Parathyroid adenoma (tissue), 2 donors: ENCODE measurements around the gene HUWE1.

Source experiments
- H2AFZ ChIP-seq: fragments of 300-600 bp; sonication (generic); one replicate; pipeline ENCODE4 v1.7.0; 2017; ENCODE audit warnings: antibody characterized with exemption, mild to moderate bottlenecking
- H3K27ac ChIP-seq: fragments of 300-600 bp; sonication (generic); one replicate; pipeline ENCODE4 v1.7.0; 2017
- H3K27me3 ChIP-seq: fragments of 300-600 bp; sonication (generic); one replicate; pipeline ENCODE4 v1.7.0; 2017; ENCODE audit warnings: low read length; ENCODE audit not compliant: control insufficient read depth, insufficient read depth
- H3K36me3 ChIP-seq: fragments of 300-600 bp; sonication (generic); one replicate; pipeline ENCODE4 v1.7.0; 2017; ENCODE audit warnings: low read length; ENCODE audit not compliant: control insufficient read depth, insufficient read depth
- H3K4me1 ChIP-seq: fragments of 300-600 bp; sonication (generic); one replicate; pipeline ENCODE4 v1.7.0; 2017; ENCODE audit warnings: control low read depth
- H3K4me2 ChIP-seq: fragments of 300-600 bp; sonication (generic); one replicate; pipeline ENCODE4 v1.7.0; 2017; ENCODE audit warnings: low read length
- H3K4me3 ChIP-seq: fragments of 300-600 bp; sonication (generic); one replicate; pipeline ENCODE4 v1.7.0; 2017; ENCODE audit warnings: low read depth, low read length
- H3K79me2 ChIP-seq: fragments of 300-600 bp; sonication (generic); one replicate; pipeline ENCODE4 v1.7.0; 2017; ENCODE audit warnings: control low read depth
- H3K9ac ChIP-seq: fragments of 300-600 bp; sonication (generic); one replicate; pipeline ENCODE4 v1.7.0; 2017; ENCODE audit warnings: mild to moderate bottlenecking
- H3K9me3 ChIP-seq: fragments of 300-600 bp; sonication (generic); one replicate; pipeline ENCODE4 v1.7.0; 2017; ENCODE audit warnings: low read length; ENCODE audit not compliant: control insufficient read depth
- TF ChIP-seq, protein P1 (sequence below): fragments of 300-600 bp; sonication (generic); IDR thresholded peaks from one replicate; pipeline ENCODE4 v1.7.0; 2017; ENCODE audit warnings: antibody characterized with exemption, mild to moderate bottlenecking
- donor health status: primary hyperparathyroidism.

Gene HUWE1

DNA sequence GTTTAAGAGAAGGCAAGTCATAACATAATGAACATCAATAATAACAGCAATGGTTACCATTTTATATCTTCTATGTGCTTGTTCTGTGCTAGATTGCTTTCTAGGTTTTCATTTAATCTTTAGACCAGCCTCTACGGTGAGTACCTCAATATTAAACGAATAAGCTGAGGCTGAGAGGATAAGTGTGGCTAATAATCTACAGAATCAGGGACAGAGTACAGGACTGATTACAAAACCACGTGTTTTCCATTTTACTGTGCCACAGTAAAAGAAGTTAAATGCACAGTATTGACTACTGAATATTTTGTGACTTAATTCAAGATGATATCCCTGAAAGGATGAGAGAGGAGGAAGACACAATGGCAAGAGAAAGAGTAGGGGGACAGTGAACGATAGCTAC is 56.3 kb downstream of the HUWE1 start:
- Histone ChIP-seq H3K4me3 (no peak overlapping the region), H3K36me3 (no peaks in the 10 kb centered on the region), H3K27me3 (no peaks in the 10 kb centered on the region), H3K9ac (no peak overlapping the region), H3K4me1 (no peaks in the 10 kb centered on the region), H2AFZ (no peak overlapping the region), H3K79me2 (peaks cover 7% of the 10 kb centered on the region), H3K4me2 (no peak overlapping the region), H3K27ac (no peak overlapping the region), H3K9me3 (no peaks in the 10 kb centered on the region)
- TF ChIP-seq, protein P1, sequence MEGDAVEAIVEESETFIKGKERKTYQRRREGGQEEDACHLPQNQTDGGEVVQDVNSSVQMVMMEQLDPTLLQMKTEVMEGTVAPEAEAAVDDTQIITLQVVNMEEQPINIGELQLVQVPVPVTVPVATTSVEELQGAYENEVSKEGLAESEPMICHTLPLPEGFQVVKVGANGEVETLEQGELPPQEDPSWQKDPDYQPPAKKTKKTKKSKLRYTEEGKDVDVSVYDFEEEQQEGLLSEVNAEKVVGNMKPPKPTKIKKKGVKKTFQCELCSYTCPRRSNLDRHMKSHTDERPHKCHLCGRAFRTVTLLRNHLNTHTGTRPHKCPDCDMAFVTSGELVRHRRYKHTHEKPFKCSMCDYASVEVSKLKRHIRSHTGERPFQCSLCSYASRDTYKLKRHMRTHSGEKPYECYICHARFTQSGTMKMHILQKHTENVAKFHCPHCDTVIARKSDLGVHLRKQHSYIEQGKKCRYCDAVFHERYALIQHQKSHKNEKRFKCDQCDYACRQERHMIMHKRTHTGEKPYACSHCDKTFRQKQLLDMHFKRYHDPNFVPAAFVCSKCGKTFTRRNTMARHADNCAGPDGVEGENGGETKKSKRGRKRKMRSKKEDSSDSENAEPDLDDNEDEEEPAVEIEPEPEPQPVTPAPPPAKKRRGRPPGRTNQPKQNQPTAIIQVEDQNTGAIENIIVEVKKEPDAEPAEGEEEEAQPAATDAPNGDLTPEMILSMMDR, result no peak

DNA sequence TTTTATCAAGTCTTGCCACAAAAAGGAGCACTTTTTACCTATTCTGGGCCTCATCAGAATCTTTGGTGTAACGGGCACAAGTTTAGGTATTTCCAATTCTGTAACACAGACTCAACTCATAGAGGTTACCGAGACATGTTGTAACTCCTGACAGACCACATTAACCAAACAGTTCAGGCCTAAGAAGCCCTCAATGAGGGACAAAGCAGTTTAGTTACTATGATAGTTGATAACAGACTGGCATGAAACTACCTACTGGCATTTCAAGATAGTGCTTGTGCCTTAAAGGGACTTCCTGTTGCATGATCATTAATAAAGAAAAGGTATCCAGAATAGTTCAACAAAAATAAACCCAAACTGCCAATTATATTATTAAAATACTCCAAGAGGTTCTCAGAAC is 64.1 kb downstream of the HUWE1 start:
- TF ChIP-seq, protein P1, result no peak
- H3K4me1 ChIP-seq, result no peaks in the 10 kb centered on the region
- H3K27ac ChIP-seq, result no peak overlapping the region
- H3K27me3 ChIP-seq, result no peaks in the 10 kb centered on the region
- no peak overlapping the region for H3K9ac ChIP-seq
- no peak overlapping the region for H2AFZ ChIP-seq
- no peak overlapping the region for H3K4me3 ChIP-seq
- no peaks in the 10 kb centered on the region for H3K79me2 ChIP-seq
- no peaks in the 10 kb centered on the region for H3K9me3 ChIP-seq
- no peaks in the 10 kb centered on the region for H3K36me3 ChIP-seq
- no peak overlapping the region for H3K4me2 ChIP-seq

DNA sequence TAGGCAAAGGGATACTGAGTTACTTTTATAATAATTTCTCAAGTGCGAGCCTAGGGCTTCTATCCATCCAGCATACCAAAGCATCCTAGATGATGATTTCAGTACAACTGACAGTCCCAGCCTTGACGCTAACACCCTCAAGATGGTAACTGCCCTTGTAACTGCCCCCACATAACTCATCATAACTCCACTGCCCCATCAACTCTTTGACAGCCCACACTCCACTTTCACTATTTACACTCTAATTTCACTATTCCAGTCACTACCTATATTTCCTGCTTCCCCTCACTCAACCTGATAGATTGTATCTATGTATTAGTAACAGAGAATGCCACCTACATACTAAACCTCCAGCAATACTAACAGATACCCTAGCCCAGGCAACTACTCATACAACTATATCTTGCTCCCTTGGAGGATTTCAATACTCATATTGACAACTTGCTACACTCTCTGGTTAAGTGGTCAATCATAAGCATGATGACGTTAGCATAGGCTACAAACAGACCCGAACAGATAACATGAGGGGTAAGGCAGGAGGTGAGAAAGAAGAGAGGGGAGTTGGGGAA is 65.0 kb downstream of the HUWE1 start:
- H3K4me2 ChIP-seq, result no peak overlapping the region
- H3K79me2 ChIP-seq, result no peaks in the 10 kb centered on the region
- H2AFZ ChIP-seq, result no peak overlapping the region
- H3K27me3 ChIP-seq, result no peaks in the 10 kb centered on the region
- H3K36me3 ChIP-seq, result no peaks in the 10 kb centered on the region
- H3K9me3 ChIP-seq, result no peaks in the 10 kb centered on the region
- no peak overlapping the region for H3K27ac ChIP-seq
- no peak overlapping the region for H3K9ac ChIP-seq
- no peaks in the 10 kb centered on the region for H3K4me1 ChIP-seq
- no peak overlapping the region for H3K4me3 ChIP-seq
- TF ChIP-seq, protein P1, result no peak

DNA sequence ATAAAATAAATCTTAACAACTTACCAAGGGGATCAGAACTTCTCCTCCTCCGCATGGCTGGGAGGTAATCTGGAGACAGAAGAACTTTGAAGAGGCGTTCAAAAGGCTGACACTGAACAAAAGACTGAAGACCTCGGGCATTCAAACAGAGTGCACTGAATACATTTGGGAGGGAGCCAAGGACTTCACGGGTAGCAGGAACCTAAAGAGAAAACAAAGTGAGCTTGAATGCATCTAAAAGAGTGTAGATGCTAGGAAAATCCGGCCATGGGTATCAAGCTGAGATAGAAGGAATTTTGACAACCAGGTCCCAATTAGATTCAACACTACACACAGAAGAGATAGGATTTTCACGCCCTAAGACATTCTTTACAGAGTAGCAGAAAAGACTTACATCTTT is 69.6 kb downstream of the HUWE1 start:
- Histone ChIP-seq H3K79me2 (no peaks in the 10 kb centered on the region), H3K9ac (no peak overlapping the region), H3K27ac (no peak overlapping the region), H3K4me2 (no peak overlapping the region), H3K36me3 (no peaks in the 10 kb centered on the region), H3K4me3 (no peak overlapping the region), H2AFZ (no peak overlapping the region), H3K9me3 (no peaks in the 10 kb centered on the region), H3K27me3 (no peaks in the 10 kb centered on the region), H3K4me1 (no peaks in the 10 kb centered on the region)
- TF ChIP-seq, protein P1, result no peak

DNA sequence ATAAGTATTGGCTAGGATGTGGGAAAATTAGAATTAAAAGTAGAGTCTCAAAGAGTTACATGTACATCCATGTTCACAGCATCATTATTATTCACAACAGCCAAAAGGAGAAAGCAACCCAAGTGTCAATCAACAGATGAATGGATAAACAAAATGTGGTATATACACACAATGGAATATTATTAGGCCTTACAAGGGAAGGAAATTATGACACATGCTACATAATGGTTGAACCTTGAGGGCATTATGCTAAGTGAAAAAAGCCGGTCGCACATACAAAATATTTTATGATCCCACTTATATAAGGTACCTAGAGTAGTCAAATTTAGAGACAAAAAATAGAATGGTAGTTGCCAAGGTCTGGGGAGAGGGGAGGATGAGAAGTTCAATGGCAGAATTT is 80.1 kb downstream of the HUWE1 start:
- H3K4me1 ChIP-seq, result peaks cover 7% of the 10 kb centered on the region
- H3K9ac ChIP-seq, result no peak overlapping the region
- no peak overlapping the region for H2AFZ ChIP-seq
- H3K4me3 ChIP-seq, result no peak overlapping the region
- no peak overlapping the region for H3K27ac ChIP-seq
- TF ChIP-seq, protein P1, result no peak
- H3K9me3 ChIP-seq, result no peaks in the 10 kb centered on the region
- H3K79me2 ChIP-seq, result peaks cover 2% of the 10 kb centered on the region
- H3K4me2 ChIP-seq, result no peak overlapping the region
- no peaks in the 10 kb centered on the region for H3K36me3 ChIP-seq
- H3K27me3 ChIP-seq, result no peaks in the 10 kb centered on the region
